Measurements from ENCODE around the gene CNTNAP5. TPM values are rescaled to one million over a fixed set of nuclear protein-coding genes. Genes with fewer than 3 reads are reported as not detected.

Gene CNTNAP5
- total and polyA plus RNA-seq, 2 of the 8 experiments (the other 6 are each of a cell fraction or from before 2014, with no cell fraction given), result 0.11 to 0.76 TPM

DNA sequence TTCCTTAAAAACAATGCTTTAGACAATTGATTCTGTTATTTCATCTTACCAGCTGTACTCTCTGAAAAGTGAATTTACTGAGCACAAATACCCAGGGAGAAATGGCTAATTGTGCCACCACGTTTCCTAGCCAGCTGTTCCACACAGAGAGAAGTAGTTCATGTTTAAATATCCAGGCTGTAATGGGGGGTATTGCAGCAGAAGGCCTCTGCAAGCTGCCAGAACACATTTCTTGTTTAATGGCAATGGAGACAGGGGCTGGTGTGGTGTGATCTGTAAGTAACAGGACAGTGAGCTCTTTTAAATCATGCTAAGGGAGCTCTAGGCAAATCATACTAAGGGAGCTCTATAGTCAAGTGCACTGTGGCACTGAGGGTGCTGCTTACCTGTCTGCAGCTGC, 809.2 kb downstream of the CNTNAP5 start:
- no peak overlapping the region for H4K8ac ChIP-seq (ENCODE audit: extremely low read depth, insufficient read depth, low read length)
- 71% methylated on average over 1 of the region's 1 CpG; no CpG with 5 or more reads in 1 of the 2 experiments for WGBS, 2 experiments (ENCODE audit: extremely low coverage in 1 of 2, insufficient coverage in 1 of 2, insufficient read length in 1 of 2, insufficient replicate concordance in 2 of 2, low coverage in 1 of 2, low lambda C conversion rate in 2 of 2, missing lambda C conversion rate in 1 of 2)
- no peak overlapping the region for H2AFZ ChIP-seq (ENCODE audit: low read length)
- H3K4ac ChIP-seq (replicated peaks; ENCODE audit: insufficient read length, low read depth, low read length), result no peak overlapping the region
- H2BK5ac ChIP-seq (ENCODE audit: low read depth, low read length), result no peak overlapping the region
- no peak overlapping the region for H2BK20ac ChIP-seq (ENCODE audit: low read length)
- H3K56ac ChIP-seq (replicated peaks; ENCODE audit: insufficient read length, low read depth, low read length), result no peak overlapping the region
- no peak overlapping the region for H4K5ac ChIP-seq (ENCODE audit: insufficient read length, low read depth, low read length)
- ChIA-PET POLR2A (ENCODE audit: partially characterized antibody) (no interaction called here), CTCF (ENCODE audit: partially characterized antibody) (interaction anchor here (0.5 kb wide), 1 partner anchor 10 kb away, joined by 3 read pairs; no protein-coding TSS in a partner anchor)
- no peak overlapping the region for H3K23ac ChIP-seq (ENCODE audit: insufficient read length)
- no peak overlapping the region for H3K27ac ChIP-seq (ENCODE audit: low read depth, low read length)
- no peaks in the 10 kb centered on the region for H3K36me3 ChIP-seq (ENCODE audit: control insufficient read depth in 2 of 4, insufficient read depth in 4 of 4, low read length in 3 of 4)
- H3K9me3 ChIP-seq (ENCODE audit: insufficient read depth in 2 of 2, low read depth in 1 of 2, low read length in 1 of 2), result peaks cover 0 to 10% of the 10 kb centered on the region in 2 experiments; a peak in 3 of 4 replicates
- no peak overlapping the region for H3K4me2 ChIP-seq (ENCODE audit: insufficient read depth in 1 of 2, low read depth in 2 of 2, low read length in 2 of 2)
- no peak overlapping the region for H3K9ac ChIP-seq (replicated peaks in 1 of 4; ENCODE audit: extremely low read depth in 1 of 4, low read depth in 3 of 4, low read length in 3 of 4)
- H2AK5ac ChIP-seq (ENCODE audit: low read depth, low read length), result no peak overlapping the region
- H3K18ac ChIP-seq (ENCODE audit: extremely low read depth, low read length), result no peak overlapping the region
- no peaks in the 10 kb centered on the region for H3K4me1 ChIP-seq (replicated peaks in 1 of 4; ENCODE audit: control insufficient read depth in 3 of 4, insufficient read depth in 4 of 4, low read length in 3 of 4)
- H3K14ac ChIP-seq (ENCODE audit: insufficient read length), result no peak overlapping the region
- TF ChIP-seq TCF12 (IDR thresholded peaks at IDR 0.05; ENCODE audit: low read depth, low read length) (no peak), CHD1 (IDR thresholded peaks at IDR 0.05; ENCODE audit: low read depth, low read length) (no peak), TBP (IDR thresholded peaks at IDR 0.05; ENCODE audit: low read depth, low read length) (no peak), JUND (IDR thresholded peaks at IDR 0.05; ENCODE audit: low read length) (no peak), GTF2F1 (IDR thresholded peaks at IDR 0.05; ENCODE audit: borderline replicate concordance, low read depth, low read length) (no peak), RXRA (IDR thresholded peaks at IDR 0.05; ENCODE audit: insufficient read depth, low read depth, low read length) (no peak), FOSL1 (IDR thresholded peaks at IDR 0.05; ENCODE audit: insufficient read depth, low read depth, low read length) (no peak)
- no peak overlapping the region for H3K4me3 ChIP-seq (ENCODE audit: extremely low read depth in 1 of 4, insufficient read depth in 2 of 4, low read depth in 3 of 4, low read length in 4 of 4)
- no peak overlapping the region for H4K91ac ChIP-seq (replicated peaks; ENCODE audit: insufficient read length, low read length)
- DNase-seq (ENCODE audit: low read depth in 1 of 2, low spot score in 2 of 2), result no peak
- H3K27me3 ChIP-seq (replicated peaks in 1 of 4; ENCODE audit: control insufficient read depth in 3 of 4, extremely low read depth in 1 of 4, insufficient read depth in 3 of 4, low read length in 3 of 4), result no peaks in the 10 kb centered on the region
- H3K79me2 ChIP-seq (ENCODE audit: control insufficient read depth in 1 of 2, insufficient read depth in 2 of 2, low read length in 2 of 2), result no peaks in the 10 kb centered on the region
- no peak overlapping the region for H2BK120ac ChIP-seq (replicated peaks; ENCODE audit: low read depth, low read length)
- H3K23me2 ChIP-seq (ENCODE audit: low read depth, low read length), result no peaks in the 10 kb centered on the region
- no peak overlapping the region for H2BK12ac ChIP-seq (ENCODE audit: low read depth, low read length)
- H2BK15ac ChIP-seq (ENCODE audit: low read length), result no peak overlapping the region
- no peaks in the 10 kb centered on the region for H3K79me1 ChIP-seq (ENCODE audit: low read depth, low read length)
- FAIRE-seq, result no peak
- H4K20me1 ChIP-seq (replicated peaks in 1 of 2; ENCODE audit: control insufficient read depth in 1 of 2, insufficient read depth in 2 of 2, low read length in 2 of 2), result no peaks in the 10 kb centered on the region

Measured in H1 (cell line).